H9 (cell line): ENCODE measurements around the gene IQSEC2. TPM values are rescaled to one million over a fixed set of nuclear protein-coding genes. Genes with fewer than 3 reads are reported as not detected.

Experiments used
- DNase-seq: peaks from one replicate; pipeline ENCODE4 v3.0.0-alpha.2; 2017
- H2AFZ ChIP-seq: one replicate; pipeline ENCODE4 v1.6.1; 2013; ENCODE audit warnings: mild to moderate bottlenecking, low read length, control low read depth, moderate library complexity
- H2AK5ac ChIP-seq: 2 replicates; pipeline ENCODE4 v1.6.1; 2013; ENCODE audit warnings: low read length, control low read depth, mixed read lengths; ENCODE audit not compliant: insufficient read length
- H2BK120ac ChIP-seq: one replicate; pipeline ENCODE4 v1.6.1; 2013; ENCODE audit warnings: low read depth, mild to moderate bottlenecking, low read length, control low read depth, inconsistent platforms; ENCODE audit not compliant: poor library complexity, severe bottlenecking
- H2BK12ac ChIP-seq: 2 replicates; pipeline ENCODE4 v1.6.1; 2013; ENCODE audit warnings: low read length, control low read depth, mixed read lengths, low read depth; ENCODE audit not compliant: insufficient read length
- H2BK15ac ChIP-seq: 2 replicates; pipeline ENCODE4 v1.6.1; 2013; ENCODE audit warnings: low read depth, low read length, control low read depth
- H2BK20ac ChIP-seq: one replicate; pipeline ENCODE4 v1.6.1; 2013; ENCODE audit warnings: low read depth, mild to moderate bottlenecking, low read length, control low read depth, inconsistent platforms; ENCODE audit not compliant: poor library complexity, severe bottlenecking
- H2BK5ac ChIP-seq: 2 replicates; pipeline ENCODE4 v1.6.1; 2013; ENCODE audit warnings: low read length, control low read depth, mixed read lengths; ENCODE audit not compliant: insufficient read length
- H3K14ac ChIP-seq: 2 replicates; pipeline ENCODE4 v1.6.1; 2013; ENCODE audit warnings: low read length, control low read depth; ENCODE audit not compliant: insufficient read depth
- H3K18ac ChIP-seq: 2 replicates; pipeline ENCODE4 v1.6.1; 2013; ENCODE audit warnings: low read depth, mild to moderate bottlenecking, mixed read lengths, low read length, control low read depth; ENCODE audit not compliant: insufficient read length
- H3K23ac ChIP-seq: 2 replicates; pipeline ENCODE4 v1.6.1; 2013; ENCODE audit warnings: low read length, control low read depth, mixed read lengths, low read depth; ENCODE audit not compliant: insufficient read length
- H3K23me2 ChIP-seq: 2 replicates; pipeline ENCODE4 v1.6.1; 2013; ENCODE audit warnings: low read depth, mild to moderate bottlenecking, mixed read lengths, low read length, control low read depth; ENCODE audit not compliant: insufficient read length, poor library complexity, severe bottlenecking
- H3K27ac ChIP-seq: 2 replicates; pipeline ENCODE4 v1.5.1; 2013; ENCODE audit warnings: low read length, control low read depth, mixed read lengths, low read depth; ENCODE audit not compliant: insufficient read length
- H3K27me3 ChIP-seq: 2 replicates; pipeline ENCODE4 v1.6.1; 2013; ENCODE audit warnings: low read length, control low read depth, inconsistent platforms; ENCODE audit not compliant: insufficient read depth
- H3K4ac ChIP-seq: 2 replicates; pipeline ENCODE4 v1.6.1; 2013; ENCODE audit warnings: low read depth, mild to moderate bottlenecking, control low read depth, inconsistent platforms, low read length, moderate library complexity
- H3K4me1 ChIP-seq: 2 replicates; pipeline ENCODE4 v1.6.1; 2013; ENCODE audit warnings: low read length, control low read depth, inconsistent platforms; ENCODE audit not compliant: insufficient read depth
- H3K4me2 ChIP-seq: 2 replicates; pipeline ENCODE4 v1.6.1; 2013; ENCODE audit warnings: low read length, control low read depth, mixed read lengths; ENCODE audit not compliant: insufficient read length, insufficient read depth
- H3K56ac ChIP-seq: 2 replicates; pipeline ENCODE4 v1.6.1; 2013; ENCODE audit warnings: low read depth, mild to moderate bottlenecking, mixed read lengths, low read length, control low read depth; ENCODE audit not compliant: insufficient read length
- H3K79me1 ChIP-seq: 2 replicates; pipeline ENCODE4 v1.6.1; 2013; ENCODE audit warnings: low read depth, mild to moderate bottlenecking, moderate library complexity, low read length, control low read depth, inconsistent platforms; ENCODE audit not compliant: insufficient read depth, poor library complexity, severe bottlenecking
- H3K79me2 ChIP-seq: 2 replicates; pipeline ENCODE4 v1.6.1; 2013; ENCODE audit warnings: low read length, control low read depth, inconsistent platforms; ENCODE audit not compliant: insufficient read depth
- H3K9ac ChIP-seq: 2 replicates; pipeline ENCODE4 v1.6.1; 2013; ENCODE audit warnings: low read length, control low read depth, mixed read lengths; ENCODE audit not compliant: insufficient read length; ENCODE audit errors: extremely low read depth
- H3K9me3 ChIP-seq: one replicate; pipeline ENCODE4 v1.6.1; 2013; ENCODE audit warnings: low read depth, low read length, inconsistent platforms; ENCODE audit not compliant: control insufficient read depth
- H3T11ph ChIP-seq: one replicate; pipeline ENCODE4 v1.6.1; 2013; ENCODE audit warnings: mild to moderate bottlenecking, low read length, control low read depth, inconsistent platforms
- H4K20me1 ChIP-seq: one replicate; pipeline ENCODE4 v1.6.1; 2013; ENCODE audit not compliant: control insufficient read depth, insufficient read length, insufficient read depth
- H4K5ac ChIP-seq: 2 replicates; pipeline ENCODE4 v1.6.1; 2013; ENCODE audit warnings: low read depth, mild to moderate bottlenecking, mixed read lengths, low read length, control low read depth; ENCODE audit not compliant: insufficient read length
- H4K8ac ChIP-seq: replicated peaks from 2 replicates; pipeline ENCODE4 v1.6.1; 2013; ENCODE audit warnings: low read length, control low read depth, mixed read lengths, low read depth; ENCODE audit not compliant: insufficient read length
- H4K91ac ChIP-seq: 2 replicates; pipeline ENCODE4 v1.6.1; 2013; ENCODE audit warnings: low read depth, mild to moderate bottlenecking, moderate library complexity, mixed read lengths, low read length, control low read depth; ENCODE audit not compliant: insufficient read length
- H3K27ac Mint-ChIP-seq, 3 experiments: 2 replicates in 2 of 3; 3 replicates in 1 of 3; pipeline ENCODE4 v1.8.0; 2020 to 2021; ENCODE audit warnings: mixed read lengths in 3 of 3, mild to moderate bottlenecking in 1 of 3, moderate library complexity in 1 of 3
- H3K27me3 Mint-ChIP-seq: 2 replicates; pipeline ENCODE4 v1.8.0; 2021; ENCODE audit warnings: low read depth, mild to moderate bottlenecking, moderate library complexity, mixed read lengths
- H3K36me3 Mint-ChIP-seq, 3 experiments: 2 replicates in 2 of 3; 3 replicates in 1 of 3; pipeline ENCODE4 v1.8.0; 2020 to 2021; ENCODE audit warnings: low read depth in 3 of 3, mixed read lengths in 3 of 3; ENCODE audit not compliant: insufficient read depth in 1 of 3
- H3K4me1 Mint-ChIP-seq, 2 experiments: 2 replicates each; pipeline ENCODE4 v1.8.0; 2020; ENCODE audit warnings: mixed read lengths in 2 of 2
- H3K4me3 Mint-ChIP-seq, 2 experiments: 2 replicates in 1 of 2; 3 replicates in 1 of 2; pipeline ENCODE4 v1.8.0; 2020 to 2021; ENCODE audit warnings: mild to moderate bottlenecking in 2 of 2, mixed read lengths in 2 of 2, moderate library complexity in 1 of 2
- H3K9me3 Mint-ChIP-seq, 2 experiments: 2 replicates in 1 of 2; 3 replicates in 1 of 2; pipeline ENCODE4 v1.8.0; 2020; ENCODE audit warnings: mild to moderate bottlenecking in 2 of 2, mixed read lengths in 2 of 2, moderate library complexity in 1 of 2
- WGBS: extraction: QIAGEN DNeasy Blood & Tissue Kit; methylation state at CpG from one replicate; pipeline ENCODE4 v1.1.7; 2013; ENCODE audit warnings: missing lambda C conversion rate, low lambda C conversion rate, mixed read lengths; ENCODE audit not compliant: insufficient read length; ENCODE audit errors: extremely low coverage; 5-methylcytosine and 5-hydroxymethylcytosine counted together
- total RNA-seq: library from RNA; stranded (reverse); gene quantifications from 2 replicates; pipeline ENCODE4 v1.2.1, GENCODE V29; 2021
- TF ChIP-seq, protein P1 (sequence below): fragments of 200-600 bp; sonication (generic); conservative IDR thresholded peaks from 3 replicates; pipeline ENCODE4 v1.8.0; 2021; ENCODE audit warnings: antibody characterized with exemption, mild to moderate bottlenecking

IQSEC2 gene
- total RNA-seq, 1 experiment from 2014 or later, result 7.0 TPM

DNA sequence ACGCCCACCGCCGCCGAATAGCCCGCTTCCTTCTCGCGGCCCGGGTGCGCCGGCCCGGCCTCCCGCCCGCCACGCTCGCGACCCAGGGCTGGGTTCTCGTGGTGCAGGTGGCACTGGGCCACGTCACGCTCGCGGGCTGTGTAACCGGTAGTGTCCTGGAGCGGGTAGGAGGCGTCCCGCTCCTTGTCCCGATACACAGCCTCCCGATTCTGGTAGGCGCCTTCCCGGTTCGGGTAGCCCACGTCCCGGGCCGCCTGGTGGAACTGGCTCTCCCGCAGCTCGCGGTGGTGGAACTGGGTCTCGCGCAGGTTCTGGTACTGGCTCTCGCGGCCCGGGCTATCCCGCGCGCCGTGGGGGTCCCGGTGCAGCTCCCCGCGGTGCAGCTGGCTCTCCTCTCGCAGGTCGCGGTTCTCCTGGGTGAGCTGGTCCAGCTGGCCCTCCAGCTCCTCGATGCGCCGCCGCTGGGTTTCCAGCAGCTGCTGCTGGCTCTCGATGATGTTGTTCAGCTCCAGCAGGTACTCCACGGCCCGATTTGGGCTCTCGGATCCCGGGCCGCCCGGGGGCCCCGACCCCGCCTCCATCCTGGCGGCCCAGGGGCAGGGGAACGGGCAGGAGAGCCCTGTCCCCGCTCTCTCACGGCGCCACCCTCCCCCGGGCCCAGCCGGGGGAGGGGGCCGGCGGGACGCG is 39.3 kb upstream of the IQSEC2 start:
- Histone ChIP-seq H3K23me2 (peaks cover 8% of the 10 kb centered on the region), H2AK5ac (no peak overlapping the region), H4K8ac (no peak overlapping the region), H3K27me3 (no peaks in the 10 kb centered on the region), H3K23ac (no peak overlapping the region), H4K91ac (no peak overlapping the region), H3K18ac (no peak overlapping the region), H2BK15ac (no peak overlapping the region), H3K79me2 (peaks cover 16% of the 10 kb centered on the region; the same call in 1 of the 2 replicates), H3K14ac (no peak overlapping the region), H3T11ph (no peak overlapping the region), H3K4ac (no peak overlapping the region), H3K56ac (no peak overlapping the region), H2BK5ac (no peak overlapping the region), H2AFZ (no peak overlapping the region), H3K4me2 (peak overlapping the region; percentile 75), H2BK120ac (no peak overlapping the region), H3K9me3 (peaks cover 33% of the 10 kb centered on the region), H4K5ac (no peak overlapping the region), H3K9ac (no peak overlapping the region), H3K27ac (no peak overlapping the region), H2BK20ac (no peak overlapping the region), H3K79me1 (no peaks in the 10 kb centered on the region), H3K4me1 (peaks cover 3% of the 10 kb centered on the region; the same call in 1 of the 2 replicates), H4K20me1 (no peaks in the 10 kb centered on the region), H2BK12ac (no peak overlapping the region)
- peaks cover 53% of the 10 kb centered on the region for H3K27me3 Mint-ChIP-seq
- H3K4me1 Mint-ChIP-seq, result peaks cover 36 to 42% of the 10 kb centered on the region in 2 experiments
- no peak overlapping the region for H3K27ac Mint-ChIP-seq
- TF ChIP-seq, protein P1, sequence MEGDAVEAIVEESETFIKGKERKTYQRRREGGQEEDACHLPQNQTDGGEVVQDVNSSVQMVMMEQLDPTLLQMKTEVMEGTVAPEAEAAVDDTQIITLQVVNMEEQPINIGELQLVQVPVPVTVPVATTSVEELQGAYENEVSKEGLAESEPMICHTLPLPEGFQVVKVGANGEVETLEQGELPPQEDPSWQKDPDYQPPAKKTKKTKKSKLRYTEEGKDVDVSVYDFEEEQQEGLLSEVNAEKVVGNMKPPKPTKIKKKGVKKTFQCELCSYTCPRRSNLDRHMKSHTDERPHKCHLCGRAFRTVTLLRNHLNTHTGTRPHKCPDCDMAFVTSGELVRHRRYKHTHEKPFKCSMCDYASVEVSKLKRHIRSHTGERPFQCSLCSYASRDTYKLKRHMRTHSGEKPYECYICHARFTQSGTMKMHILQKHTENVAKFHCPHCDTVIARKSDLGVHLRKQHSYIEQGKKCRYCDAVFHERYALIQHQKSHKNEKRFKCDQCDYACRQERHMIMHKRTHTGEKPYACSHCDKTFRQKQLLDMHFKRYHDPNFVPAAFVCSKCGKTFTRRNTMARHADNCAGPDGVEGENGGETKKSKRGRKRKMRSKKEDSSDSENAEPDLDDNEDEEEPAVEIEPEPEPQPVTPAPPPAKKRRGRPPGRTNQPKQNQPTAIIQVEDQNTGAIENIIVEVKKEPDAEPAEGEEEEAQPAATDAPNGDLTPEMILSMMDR, result no peak
- DNase-seq, result no peak
- WGBS, result no CpG with 5 or more reads among the region's 75 CpGs
- peaks cover 76 to 78% of the 10 kb centered on the region in 2 experiments for H3K9me3 Mint-ChIP-seq
- H3K36me3 Mint-ChIP-seq, result peaks cover 2 to 12% (median 5%) of the 10 kb centered on the region in 3 experiments; a peak in 4 of 7 replicates
- H3K4me3 Mint-ChIP-seq, result peak overlapping the region; percentile 73 to 98
